ENCODE results near the gene BANK1. TPM values are rescaled to one million over a fixed set of nuclear protein-coding genes. Genes with fewer than 3 reads are reported as not detected.

BANK1 gene
- total RNA-seq (2021), result 0.37 and 1.1 TPM in 2 replicates
- long read RNA-seq, partial matches to known transcripts, result 3 of 4 reads
- long read RNA-seq, other reads (novel, unspliced or antisense), result 1 of 4 reads

- Histone ChIP-seq H3K23ac (ENCODE audit: insufficient read length, low read depth, low read length) (no peak within 1 kb of the TSS), H2AFZ (ENCODE audit: low read length) (peak within 1 kb of the TSS; percentile 97), H3K4me2 (ENCODE audit: insufficient read depth, insufficient read length, low read length) (peak within 1 kb of the TSS; percentile 64), H3K4me1 (ENCODE audit: insufficient read depth, low read length) (no peaks in the 10 kb centered on the region), H3K79me2 (ENCODE audit: insufficient read depth, low read length) (no peaks in the 10 kb centered on the region), H2BK20ac (ENCODE audit: low read depth, low read length, poor library complexity, severe bottlenecking) (no peak within 1 kb of the TSS), H2AK5ac (ENCODE audit: insufficient read length, low read length) (no peak within 1 kb of the TSS), H3K56ac (ENCODE audit: insufficient read length, low read depth, low read length) (no peak within 1 kb of the TSS), H2BK12ac (ENCODE audit: insufficient read length, low read depth, low read length) (no peak within 1 kb of the TSS), H3K14ac (ENCODE audit: insufficient read depth, low read length) (peak within 1 kb of the TSS; percentile 91), H3K79me1 (ENCODE audit: insufficient read depth, low read depth, low read length, poor library complexity, severe bottlenecking) (no peaks in the 10 kb centered on the region), H4K91ac (ENCODE audit: insufficient read length, low read depth, low read length) (no peak within 1 kb of the TSS), H3T11ph (ENCODE audit: low read length) (no peak within 1 kb of the TSS), H2BK5ac (ENCODE audit: insufficient read length, low read length) (no peak within 1 kb of the TSS), H3K18ac (ENCODE audit: insufficient read length, low read depth, low read length) (peak within 1 kb of the TSS; percentile 7), H3K9me3 (ENCODE audit: control insufficient read depth, low read depth, low read length) (no peaks in the 10 kb centered on the region), H3K9ac (ENCODE audit: extremely low read depth, insufficient read length, low read length) (no peak within 1 kb of the TSS), H2BK120ac (ENCODE audit: low read depth, low read length, poor library complexity, severe bottlenecking) (no peak within 1 kb of the TSS), H2BK15ac (ENCODE audit: low read depth, low read length) (no peak within 1 kb of the TSS), H3K23me2 (ENCODE audit: insufficient read length, low read depth, low read length, poor library complexity, severe bottlenecking) (peaks cover 4% of the 10 kb centered on the region), H3K4ac (ENCODE audit: low read depth, low read length) (no peak within 1 kb of the TSS), H4K20me1 (ENCODE audit: control insufficient read depth, insufficient read depth, insufficient read length) (no peaks in the 10 kb centered on the region), H3K27ac (ENCODE audit: insufficient read length, low read depth, low read length) (no peak within 1 kb of the TSS), H3K27me3 (ENCODE audit: insufficient read depth, low read length) (no peaks in the 10 kb centered on the region), H4K8ac (replicated peaks; ENCODE audit: insufficient read length, low read depth, low read length) (no peak within 1 kb of the TSS), H4K5ac (ENCODE audit: insufficient read length, low read depth, low read length) (no peak within 1 kb of the TSS)
- H3K27me3 Mint-ChIP-seq (ENCODE audit: low read depth), result 0 out of 2 replicates have a peak, but pooled peaks cover 2% of the 10 kb centered on the region
- TF ChIP-seq, protein P1, sequence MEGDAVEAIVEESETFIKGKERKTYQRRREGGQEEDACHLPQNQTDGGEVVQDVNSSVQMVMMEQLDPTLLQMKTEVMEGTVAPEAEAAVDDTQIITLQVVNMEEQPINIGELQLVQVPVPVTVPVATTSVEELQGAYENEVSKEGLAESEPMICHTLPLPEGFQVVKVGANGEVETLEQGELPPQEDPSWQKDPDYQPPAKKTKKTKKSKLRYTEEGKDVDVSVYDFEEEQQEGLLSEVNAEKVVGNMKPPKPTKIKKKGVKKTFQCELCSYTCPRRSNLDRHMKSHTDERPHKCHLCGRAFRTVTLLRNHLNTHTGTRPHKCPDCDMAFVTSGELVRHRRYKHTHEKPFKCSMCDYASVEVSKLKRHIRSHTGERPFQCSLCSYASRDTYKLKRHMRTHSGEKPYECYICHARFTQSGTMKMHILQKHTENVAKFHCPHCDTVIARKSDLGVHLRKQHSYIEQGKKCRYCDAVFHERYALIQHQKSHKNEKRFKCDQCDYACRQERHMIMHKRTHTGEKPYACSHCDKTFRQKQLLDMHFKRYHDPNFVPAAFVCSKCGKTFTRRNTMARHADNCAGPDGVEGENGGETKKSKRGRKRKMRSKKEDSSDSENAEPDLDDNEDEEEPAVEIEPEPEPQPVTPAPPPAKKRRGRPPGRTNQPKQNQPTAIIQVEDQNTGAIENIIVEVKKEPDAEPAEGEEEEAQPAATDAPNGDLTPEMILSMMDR (conservative IDR thresholded peaks at IDR 0.05), result peak; percentile 70
- WGBS (ENCODE audit: extremely low coverage, insufficient read length, low lambda C conversion rate), result no CpG with 5 or more reads among the region's 44 CpGs
- H3K27ac Mint-ChIP-seq, result peak within 1 kb of the TSS in 1 of 3 experiments; percentile 30; a peak in 2 of 7 replicates
- peaks cover 9 to 14% of the 10 kb centered on the region in 2 experiments for H3K4me1 Mint-ChIP-seq
- H3K36me3 Mint-ChIP-seq (ENCODE audit: insufficient read depth in 1 of 3, low read depth in 3 of 3), result peaks cover 2 to 9% (median 3%) of the 10 kb centered on the region in 3 experiments; a peak in 4 of 7 replicates
- H3K9me3 Mint-ChIP-seq, result peaks cover 6 to 12% of the 10 kb centered on the region in 2 experiments; a peak in 4 of 5 replicates
- H3K4me3 Mint-ChIP-seq, result peak within 1 kb of the TSS; percentile 68 to 75
- DNase-seq, result peak; percentile 88
Measured at GRCh38 chr4:101790521-101791181, at the start of gene BANK1. Gene BANK1 (plus strand): TSS chr4:101790730. CDS start chr4:101790881, 151 bp downstream.

Data from H9 (cell line).